Activated CD4-positive, alpha-beta T cell treated with anti-CD3 and anti-CD28 coated beads for 36 hours (primary cell): ENCODE data around the gene OR11H7. TPM values are rescaled to one million over a fixed set of nuclear protein-coding genes. Genes with fewer than 3 reads are reported as not detected.
A peak's percentile ranks its signal among the peaks of the same experiment; 100 is the strongest.
"Not testable (repeated sequence)": the region's sequence is repeated elsewhere in the genome, so short reads cannot be mapped to it uniquely, and the experiment has no call there.

Experiments used
- ATAC-seq: fragments of 200-7000 bp; cut with Tn5 transposase; one replicate; pipeline ENCODE4 v1.10.0; 2021; ENCODE audit warnings: mild to moderate bottlenecking, moderate library complexity
- CTCF ChIA-PET: fragments of 350-600 bp; sonication (Branson Sonifier 250); formaldehyde crosslinking; loops from one replicate; lab custom pipeline; 2021; ENCODE audit warnings: antibody characterized with exemption; lab: Charles Lee
- POLR2A ChIA-PET: fragments of 350-600 bp; sonication (Branson Sonifier 250); formaldehyde crosslinking; loops from one replicate; lab custom pipeline; 2021; ENCODE audit warnings: antibody characterized with exemption, inconsistent platforms; lab: Charles Lee
- DNase-seq: peaks from one replicate; pipeline ENCODE4 v3.0.0-alpha.2; 2020
- H3K27ac Mint-ChIP-seq: one replicate; pipeline ENCODE4 v1.8.0; 2021; ENCODE audit warnings: mixed read lengths
- H3K27me3 Mint-ChIP-seq: one replicate; pipeline ENCODE4 v1.8.0; 2021; ENCODE audit warnings: mixed read lengths
- H3K36me3 Mint-ChIP-seq: one replicate; pipeline ENCODE4 v1.8.0; 2021; ENCODE audit warnings: low read depth, mixed read lengths
- H3K4me1 Mint-ChIP-seq: one replicate; pipeline ENCODE4 v1.8.0; 2021; ENCODE audit warnings: mixed read lengths
- H3K4me3 Mint-ChIP-seq: one replicate; pipeline ENCODE4 v1.8.0; 2021; ENCODE audit warnings: mild to moderate bottlenecking, moderate library complexity, mixed read lengths
- H3K9me3 Mint-ChIP-seq: one replicate; pipeline ENCODE4 v1.8.0; 2021; ENCODE audit warnings: low read depth, mixed read lengths
- intact Hi-C, 2 experiments: fragments of 100-400 bp; cut with DNase I in 1 of 2; cut with micrococcal nuclease in 1 of 2; formaldehyde crosslinking; loops; one replicate each; pipeline versions ENCODE4 v1.14.2 to v1.15.1; 2022 to 2024; cut with DNase I, micrococcal nuclease
- total RNA-seq, 2 experiments: library from RNA; stranded (reverse); gene quantifications; one replicate each; pipeline ENCODE4 v1.2.3, GENCODE V29; 2021

Gene OR11H7
- total RNA-seq, 2 experiments from 2014 or later: not detected

GRCh38 chr14:20278414-20278813 is 49.6 kb downstream of the OR11H7 start:
- H3K27ac Mint-ChIP-seq: no peak overlapping the region
- peaks cover 15% of the 10 kb centered on the region for H3K4me1 Mint-ChIP-seq
- peaks cover 69% of the 10 kb centered on the region for H3K36me3 Mint-ChIP-seq
- no peak overlapping the region for H3K4me3 Mint-ChIP-seq
- ATAC-seq (no peak), DNase-seq (peak; percentile 17)
- peaks cover 24% of the 10 kb centered on the region for H3K9me3 Mint-ChIP-seq
- H3K27me3 Mint-ChIP-seq: no peaks in the 10 kb centered on the region
- ChIA-PET POLR2A (interaction anchor here (0.6 kb wide), 1 partner anchor 116 kb away, joined by 4 read pairs; no protein-coding TSS in a partner anchor), CTCF (no interaction called here)
- intact Hi-C loops: no loop called here

GRCh38 chr14:20280265-20280664 is 51.5 kb downstream of the OR11H7 start:
- Mint-ChIP-seq H3K4me1 (peaks cover 15% of the 10 kb centered on the region), H3K36me3 (peaks cover 68% of the 10 kb centered on the region), H3K9me3 (peaks cover 13% of the 10 kb centered on the region)
- ATAC-seq, CTCF ChIA-PET, H3K27me3 Mint-ChIP-seq, POLR2A ChIA-PET, DNase-seq, intact Hi-C loops, H3K27ac Mint-ChIP-seq, H3K4me3 Mint-ChIP-seq: not testable (repeated sequence)

Other genes with a start within 250 kb of the OR11H7 start
- not detected for gene OR4Q2, start 226.8 kb upstream of the OR11H7 start, total RNA-seq
- gene OR4K14, start 209.7 kb upstream of the OR11H7 start, total RNA-seq: not detected
- not detected for gene OR4K13, start 192.9 kb upstream of the OR11H7 start, total RNA-seq
- gene OR4L1, start 168.9 kb upstream of the OR11H7 start, total RNA-seq: not detected
- not detected for gene OR4K17, start 118.2 kb upstream of the OR11H7 start, total RNA-seq
- not detected for gene OR4N5, start 90.2 kb upstream of the OR11H7 start, total RNA-seq
- gene OR11G2, start 38.1 kb upstream of the OR11H7 start, total RNA-seq: not detected
- not detected for gene OR11H6, start 5.3 kb upstream of the OR11H7 start, total RNA-seq
- gene OR11H4, start 10.3 kb downstream of the OR11H7 start, total RNA-seq: not detected
- 10 to 100 TPM; 21.6 to 23.5 TPM for gene TTC5, start 77.0 kb downstream of the OR11H7 start, total RNA-seq
- 10 to 100 TPM; 57.4 to 67.0 TPM for gene CCNB1IP1, start 104.3 kb downstream of the OR11H7 start, total RNA-seq
- 10 to 100 TPM; 39.4 to 41.8 TPM for gene PARP2, start 114.7 kb downstream of the OR11H7 start, total RNA-seq
- 10 to 100 TPM; 29.2 to 40.1 TPM for gene TEP1, start 184.5 kb downstream of the OR11H7 start, total RNA-seq
- gene KLHL33, start 207.2 kb downstream of the OR11H7 start, total RNA-seq: under 1 TPM; 0.05 to 0.09 TPM
- 10 to 100 TPM; 46.2 to 47.5 TPM for gene OSGEP, start 225.8 kb downstream of the OR11H7 start, total RNA-seq
- gene APEX1, start 226.2 kb downstream of the OR11H7 start, total RNA-seq: 100 to 1,000 TPM; 216 to 257 TPM
- gene PIP4P1, start 232.5 kb downstream of the OR11H7 start, total RNA-seq: 10 to 100 TPM; 24.2 to 24.7 TPM
- 100 to 1,000 TPM; 160 to 164 TPM for gene PNP, start 240.4 kb downstream of the OR11H7 start, total RNA-seq